H1 (cell line): Measurements from ENCODE around the gene CAPN11.

Source experiments
- CBX8 ChIP-seq: fragments of 300-800, 300-1000 bp; sonication (generic); IDR thresholded peaks from 2 replicates; pipeline ENCODE4 v1.7.1; 2016; ENCODE audit warnings: low read depth, low read length, borderline replicate concordance
- CTCF ChIP-seq, 3 experiments: IDR thresholded peaks; 1 replicate in 2 of 3; 2 replicates in 1 of 3; pipeline versions ENCODE4 v1.5.1 to v1.6.1; 2011; ENCODE audit warnings: low read length in 3 of 3, mild to moderate bottlenecking in 3 of 3, inconsistent platforms in 2 of 3, low read depth in 1 of 3, moderate library complexity in 1 of 3; ENCODE audit not compliant: insufficient read depth in 1 of 3; ENCODE audit errors: control extremely low read depth in 1 of 3
- NRF1 ChIP-seq: IDR thresholded peaks from 2 replicates; pipeline ENCODE4 v1.6.1; 2011; ENCODE audit warnings: mild to moderate bottlenecking, low read depth, low read length, improper control_type of control experiment
- POLR2AphosphoS5 ChIP-seq: IDR thresholded peaks from 2 replicates; pipeline ENCODE4 v1.6.1; 2011; ENCODE audit warnings: low read depth, low read length
- SP1 ChIP-seq: IDR thresholded peaks from 2 replicates; pipeline ENCODE4 v1.6.1; 2011; ENCODE audit warnings: low read depth, low read length

DNA sequence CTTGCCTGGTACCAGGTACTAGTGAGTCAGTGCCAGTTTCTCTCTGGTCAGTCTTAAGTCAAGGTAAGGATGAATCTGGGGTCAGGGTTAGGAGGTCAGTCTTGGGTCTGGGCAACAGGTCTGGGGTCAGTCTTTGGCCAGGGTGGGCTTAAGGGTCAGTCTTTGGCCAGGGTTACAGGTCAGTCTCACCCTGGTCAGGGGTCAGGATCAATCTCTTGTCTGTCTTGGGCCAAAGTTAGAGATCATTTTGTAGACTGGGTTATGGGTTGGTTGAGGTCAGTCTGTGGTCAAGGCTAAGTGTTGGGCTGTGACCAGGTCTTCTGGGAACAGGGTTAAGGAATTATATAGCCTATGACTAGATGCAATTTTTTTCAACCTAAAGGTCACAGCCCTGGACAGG lies 12.8 kb upstream of the CAPN11 start:
- TF ChIP-seq SP1 (no peak), POLR2AphosphoS5 (no peak), CBX8 (no peak), NRF1 (no peak), CTCF (IDR thresholded peaks at IDR 0.05; ENCODE audit: control extremely low read depth in 1 of 3, insufficient read depth in 1 of 3, low read depth in 1 of 3, low read length in 3 of 3) (no peak)
